ENCODE data around the gene SPA17.
A peak's percentile ranks its signal among the peaks of the same experiment; 100 is the strongest.

Gene SPA17

DNA sequence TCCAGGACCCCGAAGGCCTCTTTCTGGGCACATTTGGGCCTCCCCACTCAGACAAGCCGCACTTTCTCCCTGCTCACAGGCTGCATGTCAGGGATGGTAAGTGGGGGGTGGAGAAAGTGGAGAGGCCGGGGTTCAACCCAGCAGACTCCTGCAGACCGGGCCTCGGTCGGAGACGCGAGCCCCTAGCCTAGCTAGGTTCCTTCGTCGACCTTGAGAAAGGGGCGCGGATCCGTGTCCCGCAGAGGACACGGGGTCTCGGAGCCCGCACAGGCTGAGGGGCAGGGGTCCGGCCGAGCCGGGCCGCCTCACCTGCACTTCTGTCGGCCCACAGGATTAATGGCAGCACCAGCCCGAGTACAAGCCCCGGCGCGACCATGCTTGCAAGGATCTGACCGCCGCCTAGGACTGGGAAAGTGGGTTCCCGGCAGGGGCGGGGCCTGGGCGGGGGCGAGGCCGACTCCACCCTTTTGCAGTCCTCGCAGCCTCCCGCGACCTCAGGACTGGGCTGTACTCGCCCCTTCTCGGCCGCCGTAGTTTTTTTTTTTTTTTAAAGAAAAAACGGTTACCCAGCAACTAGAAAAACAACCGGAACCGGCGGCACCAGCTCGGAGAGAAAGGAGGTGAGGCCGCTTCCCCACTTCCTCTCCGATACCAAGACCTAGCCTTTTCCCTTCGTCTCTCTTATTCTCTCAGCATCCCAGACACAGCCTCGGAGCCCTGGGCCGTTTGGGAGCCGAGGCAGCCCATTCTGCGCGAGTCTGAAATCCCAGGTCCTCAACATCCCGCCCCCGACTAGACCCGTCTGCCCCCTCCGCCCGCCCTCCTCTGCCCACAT is at the start of gene SPA17, which contains the start of gene SIAE:
TSS of gene SPA17 (plus strand) at position 572 of the 835 bp plus-strand sequence. CDS start 1,361 bp downstream, outside the sequence.
TSS of gene SIAE (minus strand) at position 407 of the 835 bp plus-strand sequence. CDS start at position 376, 31 bp downstream.
- peak; percentile 93 for DNase-seq

DNA sequence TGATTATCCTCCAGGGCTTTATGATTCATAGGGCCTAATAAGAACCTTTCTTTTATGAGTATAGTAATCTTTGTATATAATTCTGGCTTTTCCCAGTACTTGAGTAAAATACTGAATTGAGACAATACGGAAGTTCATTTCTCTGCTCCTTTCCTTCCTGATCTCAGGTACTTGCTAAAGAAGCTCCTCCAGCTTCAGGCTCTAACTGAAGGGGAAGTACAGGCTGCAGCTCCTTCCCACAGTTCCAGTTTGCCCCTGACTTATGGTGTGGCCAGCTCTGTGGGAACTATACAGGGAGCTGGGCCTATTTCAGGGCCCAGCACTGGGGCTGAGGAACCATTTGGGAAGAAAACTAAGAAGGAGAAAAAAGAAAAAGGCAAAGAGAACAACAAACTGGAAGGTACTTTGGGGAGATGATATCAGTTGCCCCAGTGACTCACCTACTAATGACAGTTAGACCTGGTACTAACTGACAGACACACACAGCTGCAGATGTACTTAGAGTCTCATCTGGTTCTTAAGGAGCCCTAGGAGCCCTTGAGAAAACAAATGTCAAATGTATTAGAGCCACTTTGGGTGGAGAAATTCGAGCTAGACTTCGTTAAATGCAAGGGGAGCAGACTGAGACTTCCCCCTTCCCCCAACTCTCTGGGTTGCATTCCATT is 48.1 kb upstream of the SPA17 start:
- DNase-seq = no peak

DNA sequence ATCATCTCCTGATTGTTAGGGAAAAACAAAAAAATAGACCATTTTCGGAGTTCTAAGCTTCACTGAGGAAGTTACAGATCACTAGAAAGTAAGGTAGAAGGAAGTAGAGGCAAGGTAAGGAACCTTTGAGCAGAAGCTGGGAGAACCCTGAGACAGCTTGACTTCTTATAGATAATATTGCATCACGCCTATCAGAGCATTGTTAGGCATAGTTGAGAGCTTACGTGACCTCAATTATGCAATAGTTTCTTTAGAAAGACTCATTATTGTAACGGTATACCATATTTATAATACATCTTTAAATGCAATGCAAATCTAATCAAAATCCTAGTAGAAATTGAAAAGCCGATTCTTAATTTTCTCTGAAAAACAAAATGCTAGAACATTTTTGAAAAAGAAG is 46.2 kb upstream of the SPA17 start:
- no peak for DNase-seq

DNA sequence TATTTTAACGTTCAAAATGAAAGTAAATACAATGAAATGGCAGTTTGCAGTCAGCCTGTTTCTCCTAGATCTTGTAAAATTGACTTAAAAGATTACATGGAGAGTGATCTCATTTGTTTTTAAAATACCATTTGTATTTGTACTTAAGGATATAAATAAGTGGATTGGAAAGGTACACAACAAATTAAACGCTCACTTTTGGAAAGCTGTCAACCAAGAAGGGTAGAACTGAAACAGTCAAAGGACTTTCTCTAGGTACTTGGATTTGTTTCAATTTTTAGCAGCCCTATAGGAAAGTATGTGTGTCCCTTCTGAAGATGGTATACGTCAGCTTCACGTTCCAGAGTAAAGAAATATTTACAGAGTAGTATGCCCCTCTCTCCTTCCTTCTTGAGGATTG is 43.7 kb upstream of the SPA17 start:
- DNase-seq = no peak

DNA sequence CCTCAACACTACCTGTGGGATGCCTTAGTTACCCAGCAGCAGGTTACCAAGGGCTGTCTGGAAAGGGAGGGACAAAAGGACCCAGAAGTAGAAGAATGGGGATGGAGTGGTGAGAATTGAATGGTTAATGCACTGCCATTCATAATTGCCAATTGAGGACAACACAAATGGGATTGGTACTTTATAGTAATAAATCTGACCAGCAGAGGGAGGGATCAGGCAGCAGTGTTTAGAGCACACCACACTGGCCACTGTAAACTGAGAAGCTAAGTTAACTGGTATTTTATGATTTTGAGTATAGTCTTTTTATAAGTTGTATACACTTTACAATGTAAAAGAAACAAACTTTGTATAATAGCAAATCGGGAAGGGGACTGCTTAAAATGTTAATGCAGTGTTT is 40.3 kb upstream of the SPA17 start:
- no peak for DNase-seq

DNA sequence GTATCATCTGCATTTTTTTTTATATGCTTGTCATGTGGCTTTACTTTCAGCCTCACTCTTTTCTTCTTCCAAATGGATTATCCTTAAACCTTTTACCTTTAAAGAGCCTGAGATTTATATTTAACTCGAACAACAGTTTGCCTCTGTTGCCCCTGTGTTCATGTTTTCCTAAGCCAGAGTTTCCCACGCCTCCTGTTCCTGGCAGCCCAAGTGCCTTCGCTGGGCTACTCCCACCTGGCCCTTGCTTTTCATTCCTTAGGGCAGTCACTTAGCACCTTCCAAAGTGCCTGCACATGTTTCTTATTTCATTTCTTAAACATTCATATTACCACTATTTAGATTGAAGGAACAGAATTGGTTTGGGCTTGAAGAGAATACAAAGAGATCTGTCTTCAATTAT is 37.8 kb upstream of the SPA17 start:
- no peak for DNase-seq

DNA sequence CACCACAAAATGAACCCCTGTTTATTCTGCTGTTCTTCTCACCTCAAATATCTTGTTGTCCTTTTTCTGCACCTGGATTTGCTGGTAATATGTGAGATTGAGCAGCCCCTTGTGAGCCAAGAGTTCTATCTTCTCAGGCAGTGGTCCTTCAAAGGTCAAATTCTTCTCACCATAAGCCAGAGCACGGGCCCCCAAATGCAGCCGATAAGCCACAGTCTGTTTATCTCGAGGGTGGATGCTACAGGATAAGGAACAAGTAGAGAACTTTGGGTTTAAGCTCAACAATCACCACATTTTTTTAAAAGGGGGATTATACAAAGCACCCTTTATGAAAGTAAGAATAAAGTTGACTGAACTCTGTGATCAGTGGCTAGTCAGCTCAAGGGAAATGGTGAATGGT is 35.2 kb upstream of the SPA17 start:
- no peak for DNase-seq

DNA sequence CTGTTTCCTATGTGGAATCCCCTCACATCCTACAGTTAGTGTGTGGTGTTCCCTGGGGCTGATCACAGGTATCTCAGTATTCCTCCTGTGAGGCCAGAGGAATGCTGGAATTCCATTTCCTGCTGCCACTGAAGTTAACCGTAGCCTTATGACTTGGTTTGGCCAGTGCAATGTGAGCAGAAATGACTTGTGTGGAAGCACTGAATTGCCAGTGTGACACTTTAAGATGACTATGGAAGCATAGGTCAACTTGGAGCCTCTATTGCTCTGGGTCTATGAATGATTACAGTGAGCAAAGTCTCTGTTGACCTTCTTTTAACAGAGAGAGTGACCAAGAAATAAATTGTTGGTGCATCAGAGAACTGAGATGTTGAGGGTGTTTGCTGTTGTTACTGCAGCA is 34.5 kb upstream of the SPA17 start:
- no peak for DNase-seq

DNA sequence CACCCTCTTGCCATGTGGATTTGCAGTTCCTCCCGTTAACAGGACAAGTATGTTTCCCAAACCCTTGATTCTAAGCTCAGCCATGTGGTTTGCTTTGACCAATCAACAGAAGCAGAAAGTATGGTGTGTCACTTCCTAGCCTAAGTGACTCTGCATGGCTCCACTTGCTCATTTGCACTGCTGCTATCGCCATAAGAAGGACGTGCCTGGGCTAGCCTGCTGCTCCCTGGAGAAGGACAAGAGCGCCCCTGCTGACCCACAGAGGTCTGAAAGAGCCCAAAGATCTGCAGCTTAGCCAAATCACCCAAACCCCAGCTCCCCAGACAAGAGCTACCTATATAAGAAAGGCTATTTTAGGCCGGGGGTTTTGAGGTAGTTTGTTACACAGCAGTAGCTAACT is 33.0 kb upstream of the SPA17 start:
- no peak for DNase-seq

DNA sequence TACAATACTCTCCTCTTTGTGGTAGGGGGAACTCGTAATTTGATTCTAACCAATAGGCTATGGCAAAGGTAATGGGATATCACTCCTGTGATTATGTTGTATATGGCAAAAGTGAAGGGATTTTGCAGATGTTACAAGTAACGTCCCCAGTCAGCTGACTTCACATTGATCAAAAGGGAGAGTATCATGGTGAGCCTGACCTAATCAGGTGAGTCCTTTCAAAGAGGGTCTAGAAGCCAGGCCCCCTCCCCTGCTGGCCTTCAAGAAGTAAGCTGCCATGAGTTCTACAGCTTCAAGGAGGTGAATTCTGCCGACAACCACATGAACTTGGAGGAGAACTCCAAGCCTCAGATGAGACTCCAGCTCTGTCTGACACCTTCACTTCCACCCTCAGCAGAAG is 31.1 kb upstream of the SPA17 start:
- no peak for DNase-seq

DNA sequence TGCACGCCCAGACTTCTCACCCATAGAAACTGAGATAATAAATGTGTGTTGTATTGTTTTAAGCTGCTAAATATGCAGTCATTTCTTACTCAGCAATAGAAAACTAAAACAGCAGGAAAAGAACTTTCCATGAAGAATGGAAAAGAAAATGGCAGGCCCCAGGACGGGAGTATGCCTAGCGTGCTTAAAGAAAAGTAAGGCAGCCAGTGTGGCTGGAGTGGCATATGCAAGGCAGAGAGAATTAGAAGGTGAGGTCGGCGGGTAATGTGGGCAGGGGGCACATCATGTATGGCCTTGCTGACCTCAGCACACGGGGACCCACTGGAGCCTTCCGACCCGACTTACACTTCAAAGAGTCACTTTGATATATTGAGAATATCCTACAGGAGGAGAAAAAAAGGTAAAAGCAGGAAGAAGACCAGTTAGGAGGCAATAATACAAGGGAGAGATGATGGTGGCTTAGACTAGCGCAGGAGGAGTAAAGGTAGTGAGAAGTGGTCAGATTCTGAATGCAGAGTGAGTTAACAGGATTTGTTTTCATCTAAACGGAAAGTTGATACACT is 30.6 kb upstream of the SPA17 start:
- no peak for DNase-seq

DNA sequence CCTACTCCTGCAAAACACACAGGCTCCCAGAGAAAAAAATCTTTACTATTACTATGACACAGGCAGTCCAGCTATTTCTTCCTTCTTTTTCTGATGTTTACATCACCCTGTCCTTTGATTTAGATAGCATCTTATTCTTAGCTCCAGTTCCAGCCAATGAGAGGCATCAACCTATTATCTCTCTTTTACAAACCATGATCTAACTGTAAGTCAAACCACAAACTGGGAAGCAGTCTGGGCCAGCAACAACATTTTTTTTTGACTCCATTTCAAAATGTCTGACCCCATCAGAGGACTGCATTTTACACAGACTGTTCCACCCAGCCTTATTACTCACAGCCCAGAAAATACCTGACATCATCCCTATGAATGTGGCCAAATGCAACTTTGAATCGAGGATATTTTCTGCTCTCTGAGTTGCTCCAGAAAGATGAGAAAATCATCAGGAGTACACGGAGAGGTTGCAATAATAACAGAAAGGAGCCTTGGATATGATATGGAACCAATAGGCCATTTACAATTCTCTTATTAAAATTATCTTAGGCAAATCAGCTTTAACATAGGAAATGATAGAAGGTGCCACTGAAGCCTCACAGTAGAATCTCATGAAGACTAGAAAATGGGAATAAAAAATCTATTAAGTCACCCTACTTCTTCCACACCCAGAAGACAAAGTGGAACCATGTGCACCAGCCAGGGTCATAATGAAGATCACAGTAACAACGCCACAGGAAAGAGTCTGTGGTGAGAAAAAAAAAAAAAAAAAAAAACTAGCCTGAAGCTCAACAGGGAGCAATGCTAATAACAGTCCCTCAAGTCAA is 29.9 kb upstream of the SPA17 start:
- DNase-seq = no peak

DNA sequence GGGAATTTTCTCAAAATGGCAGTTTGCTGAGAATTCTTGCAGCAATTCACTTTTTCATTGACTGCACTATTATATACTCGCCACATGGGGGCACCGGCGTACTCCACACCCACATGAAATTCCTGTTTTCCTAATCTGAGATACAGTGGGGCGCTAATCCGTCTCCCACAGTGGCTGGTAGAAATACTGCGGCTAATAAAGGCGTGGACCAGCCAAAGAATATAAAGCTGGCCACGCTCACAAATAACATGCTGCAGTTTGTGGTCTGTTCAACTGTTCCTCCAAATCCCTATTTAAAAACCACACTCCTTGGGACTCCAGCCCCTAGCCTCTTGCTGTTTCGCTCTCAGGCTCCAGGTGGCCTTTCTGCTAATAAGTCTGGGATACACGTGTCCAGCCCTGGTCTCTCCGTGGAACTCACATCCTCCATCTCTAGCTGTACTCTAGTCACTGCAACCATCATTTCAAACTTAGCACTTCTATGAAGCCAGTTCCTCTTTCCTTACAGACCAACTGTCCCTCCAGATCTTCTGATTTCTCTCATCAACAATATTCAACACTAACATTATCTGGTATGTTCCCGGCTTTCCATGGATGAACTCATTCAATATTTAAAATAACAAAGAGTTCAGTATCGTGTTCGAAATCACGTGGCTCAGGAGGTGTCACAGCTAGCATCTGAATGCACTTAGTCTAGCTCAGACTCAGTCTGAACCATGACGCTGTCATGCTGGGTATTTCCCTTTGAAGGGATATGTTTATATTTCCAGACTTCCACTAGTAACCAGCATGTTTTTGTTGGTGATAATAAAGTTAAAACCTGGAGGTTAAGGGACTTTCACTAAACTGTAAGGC is 29.1 kb upstream of the SPA17 start:
- peak; percentile 12 for DNase-seq

DNA sequence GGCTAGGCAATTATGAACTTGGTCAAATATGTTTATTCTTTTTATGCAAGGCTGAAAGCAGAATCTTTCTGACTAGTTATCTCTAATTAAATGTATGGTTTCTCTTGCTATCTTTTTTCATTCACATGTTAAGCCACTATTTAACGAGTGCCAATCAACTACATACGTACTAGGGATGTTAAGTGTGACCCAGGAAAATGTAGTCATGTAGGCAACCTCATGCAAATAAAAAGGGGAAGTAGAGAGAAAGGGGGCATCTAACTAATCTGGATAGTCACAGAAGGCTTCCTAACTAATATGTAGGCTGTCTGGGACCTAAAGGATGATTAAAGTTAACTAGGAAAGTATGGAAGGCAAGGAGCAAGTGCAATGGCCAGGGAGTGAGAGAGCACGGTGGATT is 27.6 kb upstream of the SPA17 start:
- DNase-seq = no peak

DNA sequence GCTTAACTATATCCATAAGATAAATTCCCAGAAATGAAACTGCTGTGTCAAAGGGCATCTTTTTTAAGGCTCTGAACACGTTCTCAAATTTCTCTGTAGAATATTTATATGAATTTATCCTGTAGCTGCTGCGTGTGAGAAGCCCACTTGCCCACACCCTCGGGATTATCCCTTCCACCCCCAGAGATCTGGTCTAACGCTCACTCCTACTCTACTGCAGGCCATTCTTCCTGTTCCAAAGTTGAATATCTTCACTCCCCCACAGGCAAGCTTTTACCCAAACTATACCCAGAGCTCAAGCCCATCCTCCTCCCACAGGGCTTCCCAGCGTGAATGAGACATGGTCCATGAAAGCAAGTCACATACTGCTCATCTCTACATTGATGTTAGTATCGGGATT is 25.1 kb upstream of the SPA17 start:
- DNase-seq = no peak

DNA sequence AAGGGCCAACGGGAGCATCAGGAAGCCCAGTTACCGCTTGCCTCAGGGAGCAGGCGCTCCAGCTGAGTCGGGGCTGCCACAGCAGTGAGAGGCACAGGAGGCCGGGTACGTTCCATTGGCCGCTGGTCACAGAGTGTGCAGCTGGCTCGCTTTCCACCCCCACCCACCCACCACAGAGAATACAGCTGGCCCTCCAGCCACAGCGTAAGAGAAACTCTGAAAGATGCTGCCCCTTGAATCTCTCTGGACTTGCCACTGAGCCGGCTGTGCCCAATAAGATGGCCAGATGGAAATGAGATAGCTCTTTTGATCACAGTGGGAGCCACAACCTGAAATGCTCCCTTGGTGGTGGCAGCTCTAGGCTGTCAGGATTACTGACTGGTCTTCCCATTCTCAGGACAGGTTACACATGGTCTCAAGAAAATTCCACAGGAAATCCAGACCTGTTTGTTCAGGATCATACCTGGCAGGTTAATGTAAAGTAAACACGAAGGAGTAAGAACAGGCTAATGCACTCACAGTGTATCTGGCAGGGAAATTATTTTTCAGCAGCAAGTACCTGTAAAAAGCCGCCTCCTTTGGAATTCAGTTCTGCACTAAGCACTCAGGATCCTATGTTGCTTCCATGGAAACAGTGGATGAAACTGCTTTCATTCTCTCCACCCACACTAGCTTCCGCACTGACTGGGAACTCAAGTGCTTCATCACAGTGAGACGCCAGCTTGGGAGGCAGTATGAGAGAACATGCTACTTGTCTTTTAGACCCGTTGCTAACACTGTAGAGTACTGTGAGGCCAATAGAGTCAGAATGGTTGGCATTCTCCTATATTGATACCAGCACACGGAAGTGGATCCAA is 16.7 kb upstream of the SPA17 start:
- no peak for DNase-seq

DNA sequence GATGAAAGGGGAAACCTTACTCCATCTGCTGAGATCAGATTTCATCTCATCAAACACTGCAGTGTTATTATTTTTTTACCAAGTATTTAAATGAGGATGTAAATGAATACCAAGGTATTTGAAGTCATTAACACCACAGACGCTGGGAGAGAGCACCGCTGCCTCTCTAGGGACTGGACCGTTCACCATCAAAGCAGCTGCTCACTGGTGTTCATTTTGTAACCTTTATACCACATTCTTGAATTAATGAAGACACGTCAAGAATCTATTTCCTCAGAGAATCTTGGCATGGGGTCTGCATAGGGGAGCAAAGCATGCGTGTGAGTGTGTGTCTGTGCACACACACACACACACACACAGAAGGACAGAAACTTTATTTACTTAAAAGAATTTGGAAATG is 15.8 kb upstream of the SPA17 start:
- DNase-seq = no peak

DNA sequence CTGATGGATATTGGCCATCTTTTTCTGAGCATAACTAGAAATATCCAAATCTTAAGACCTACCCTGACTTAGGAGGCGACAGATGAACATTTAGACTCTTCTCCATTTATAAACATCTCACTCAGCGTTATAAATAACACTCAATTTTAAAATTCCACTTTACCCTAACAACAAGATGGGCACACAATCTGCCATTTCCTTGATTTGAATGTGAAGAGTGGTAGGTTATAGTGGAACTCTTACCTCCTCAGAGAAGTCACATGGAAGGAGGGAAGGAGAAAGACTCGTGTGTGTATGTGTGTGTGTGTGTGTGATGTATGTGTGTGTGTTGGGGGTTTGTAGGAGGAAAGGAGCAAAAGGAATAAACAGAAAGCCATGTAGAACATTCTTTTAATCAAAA is 15.2 kb upstream of the SPA17 start:
- no peak for DNase-seq

DNA sequence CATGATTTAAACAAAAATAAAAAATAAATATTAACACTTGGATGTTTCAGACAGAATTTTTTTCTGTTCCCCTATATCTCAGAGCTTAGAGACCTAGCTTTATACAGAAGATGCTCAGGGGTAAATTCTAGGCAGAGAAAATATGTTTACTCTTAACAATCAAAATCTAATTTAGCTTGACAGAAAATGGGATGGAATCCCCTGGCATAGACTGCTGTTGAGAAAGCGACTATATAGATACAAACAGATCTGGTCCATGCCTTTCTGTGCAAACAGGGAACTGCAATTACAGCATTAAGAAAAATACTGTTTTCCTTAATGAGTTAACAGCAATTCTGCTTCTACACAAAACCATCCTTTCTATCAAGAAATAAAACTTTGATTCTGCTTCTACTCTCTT is 14.7 kb upstream of the SPA17 start:
- DNase-seq = no peak

DNA sequence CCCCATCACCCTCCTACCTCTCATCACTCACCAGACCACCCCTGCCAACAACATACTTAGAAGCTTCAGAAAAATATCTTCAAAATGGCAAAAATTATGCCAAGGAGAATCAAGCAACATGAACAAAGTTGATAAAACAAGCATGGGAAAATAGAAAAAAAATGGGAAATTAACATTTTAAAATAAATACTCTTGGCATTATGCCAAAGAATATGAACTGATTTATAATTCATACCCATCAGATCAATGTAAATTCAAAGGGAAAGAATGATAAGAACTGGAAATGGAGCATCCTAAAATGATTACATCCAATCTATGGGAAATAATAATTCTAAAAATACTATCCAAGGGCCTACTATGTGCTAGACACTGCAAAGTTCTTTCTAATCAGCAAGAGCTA is 12.2 kb upstream of the SPA17 start:
- DNase-seq = no peak

DNA sequence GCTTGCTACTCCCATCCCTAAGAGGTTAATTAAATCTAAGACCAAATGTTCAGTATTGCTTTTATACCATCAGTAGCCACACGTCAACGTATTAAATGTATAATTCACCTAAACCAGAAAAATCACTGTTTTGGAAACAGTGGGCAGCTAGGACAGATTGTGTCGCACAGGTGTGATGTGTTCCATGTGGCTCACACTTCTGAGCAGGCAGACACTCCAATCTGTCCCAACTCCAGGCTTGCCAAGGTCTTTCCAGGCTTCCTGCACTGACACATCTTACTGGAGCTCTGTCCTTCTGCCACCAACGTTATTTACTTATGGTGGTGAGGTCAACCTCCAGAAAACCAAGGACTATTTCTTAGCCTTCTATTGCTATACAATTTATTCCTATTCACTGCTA is 11.6 kb upstream of the SPA17 start:
- DNase-seq = no peak

Data from activated CD4-positive, alpha-beta T cell treated with anti-CD3 and anti-CD28 coated beads, Interleukin-2, amount 50 U/mL, for 16 hours (primary cell).